ENCODE data around the gene APCDD1L. TPM values are rescaled to one million over a fixed set of nuclear protein-coding genes. Genes with fewer than 3 reads are reported as not detected.

APCDD1L gene
- total RNA-seq, 1 experiment from 2014 or later = not detected

DNA sequence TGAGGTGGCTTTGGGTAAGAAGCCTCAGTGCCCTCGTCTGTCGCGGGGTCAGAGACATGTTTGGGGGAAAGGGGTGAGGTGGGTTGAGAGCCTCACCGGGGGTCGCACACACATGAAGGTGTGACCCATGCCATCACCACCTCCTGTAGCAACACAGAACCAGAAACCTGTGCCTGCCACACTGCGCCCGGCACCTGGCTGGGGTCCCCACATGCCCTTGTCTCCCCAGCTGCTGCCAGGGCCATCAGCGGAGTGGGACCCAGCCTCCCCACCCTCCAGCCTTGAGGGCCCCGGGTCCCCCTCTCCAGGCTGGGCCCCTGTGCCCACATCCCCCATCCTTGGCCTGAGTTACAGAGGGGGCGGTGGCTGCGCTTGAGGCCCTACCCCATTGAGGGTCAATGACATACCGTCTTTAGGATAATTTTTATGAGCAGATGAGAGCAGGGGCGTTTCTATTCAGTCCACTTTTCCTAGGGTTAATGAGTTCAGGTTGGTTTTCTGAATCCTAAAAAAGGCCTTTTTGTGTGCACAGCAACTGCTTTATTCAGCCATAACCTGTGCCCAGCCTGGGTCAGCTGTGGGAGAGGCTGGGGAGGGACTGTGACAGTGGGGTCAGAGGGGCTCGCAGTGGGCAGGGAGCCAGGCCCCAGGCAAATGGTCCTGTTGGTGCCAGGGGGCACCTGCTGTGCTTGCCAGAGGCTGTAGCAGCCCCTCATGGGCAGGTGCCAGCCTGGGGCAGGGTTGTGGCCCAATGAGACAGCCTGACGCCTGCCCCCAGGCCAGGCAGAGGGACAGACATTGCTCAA is 19.4 kb downstream of the APCDD1L start:
- H3K9me3 ChIP-seq (replicated peaks) = no peaks in the 10 kb centered on the region
- H3K4me1 ChIP-seq = no peaks in the 10 kb centered on the region
- no peaks in the 10 kb centered on the region for H3K36me3 ChIP-seq
- no peak for DNase-seq
- H3K27me3 ChIP-seq = no peaks in the 10 kb centered on the region
- H3K27ac ChIP-seq = no peak overlapping the region
- no peak overlapping the region for H3K4me3 ChIP-seq

DNA sequence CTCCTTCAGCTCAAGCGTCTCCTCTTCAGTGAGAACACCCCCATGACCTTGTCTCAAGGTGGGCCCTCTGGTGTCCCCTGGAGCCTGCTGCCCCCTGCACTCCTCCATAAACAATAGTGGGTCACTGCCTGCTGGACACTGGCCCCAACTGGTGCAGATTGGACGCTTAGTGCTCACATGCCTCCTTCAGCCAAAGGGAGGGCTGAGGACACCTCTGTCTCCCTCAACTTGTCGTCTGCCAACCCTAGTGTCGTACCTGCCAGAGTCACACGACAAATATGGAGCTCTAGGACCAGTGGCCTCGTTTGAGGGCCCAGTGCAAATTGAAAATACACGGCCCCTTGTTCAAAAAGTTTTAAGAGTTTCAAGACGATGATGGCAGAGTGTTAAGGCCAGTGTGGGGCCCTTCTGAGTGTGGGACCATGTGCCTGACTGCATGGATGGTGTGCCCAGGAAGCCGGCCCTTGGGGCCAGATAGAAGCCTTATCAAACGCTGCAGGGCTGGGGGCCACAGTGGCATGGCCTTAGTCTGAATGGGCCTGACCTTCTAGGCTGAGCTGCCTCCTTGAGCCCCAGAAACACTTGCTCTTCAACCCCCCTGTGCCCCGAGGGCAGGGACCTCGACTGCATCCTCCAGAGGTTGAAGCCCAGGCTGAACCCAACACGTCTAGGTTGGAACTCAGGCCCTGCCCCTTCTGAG is 20.1 kb downstream of the APCDD1L start:
- Histone ChIP-seq H3K9me3 (replicated peaks) (no peaks in the 10 kb centered on the region; the same call in 1 of the 2 replicates), H3K4me3 (no peak overlapping the region), H3K4me1 (no peaks in the 10 kb centered on the region), H3K27me3 (no peaks in the 10 kb centered on the region), H3K27ac (no peak overlapping the region), H3K36me3 (no peaks in the 10 kb centered on the region)
- no peak for DNase-seq

DNA sequence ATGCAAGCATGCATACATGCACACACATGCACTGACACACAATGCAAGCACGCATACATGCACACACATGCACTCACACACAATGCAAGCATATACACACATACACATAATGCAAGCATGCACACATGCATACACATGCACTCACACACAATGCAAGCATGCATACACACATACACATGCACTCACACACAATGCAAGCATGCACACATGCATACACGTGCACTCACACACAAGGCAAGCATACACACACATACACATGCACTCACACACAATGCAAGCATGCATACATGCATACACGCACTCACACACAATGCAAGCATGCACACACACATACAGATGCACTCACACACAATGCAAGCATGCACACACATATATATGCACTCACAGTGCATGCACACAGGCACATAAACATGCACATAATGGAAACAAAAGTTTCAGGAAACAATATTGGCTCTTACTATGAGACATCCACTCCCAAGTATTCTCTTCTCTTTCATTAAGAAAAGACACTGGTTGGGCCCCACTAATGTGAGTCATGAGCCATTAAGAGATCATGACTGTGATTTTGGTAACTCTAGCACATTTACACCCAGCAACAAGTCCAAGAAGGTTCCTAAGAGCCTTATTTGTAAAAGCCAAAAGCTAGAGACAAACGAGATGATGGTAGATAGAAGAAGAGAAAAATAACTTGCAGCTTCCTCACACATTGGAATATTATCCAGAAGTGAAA is 22.2 kb downstream of the APCDD1L start:
- DNase-seq = no peak
- no peak overlapping the region for H3K27ac ChIP-seq
- no peaks in the 10 kb centered on the region for H3K27me3 ChIP-seq
- no peak overlapping the region for H3K4me3 ChIP-seq
- H3K4me1 ChIP-seq = no peaks in the 10 kb centered on the region
- no peaks in the 10 kb centered on the region for H3K36me3 ChIP-seq
- H3K9me3 ChIP-seq (replicated peaks) = peaks cover 2% of the 10 kb centered on the region

DNA sequence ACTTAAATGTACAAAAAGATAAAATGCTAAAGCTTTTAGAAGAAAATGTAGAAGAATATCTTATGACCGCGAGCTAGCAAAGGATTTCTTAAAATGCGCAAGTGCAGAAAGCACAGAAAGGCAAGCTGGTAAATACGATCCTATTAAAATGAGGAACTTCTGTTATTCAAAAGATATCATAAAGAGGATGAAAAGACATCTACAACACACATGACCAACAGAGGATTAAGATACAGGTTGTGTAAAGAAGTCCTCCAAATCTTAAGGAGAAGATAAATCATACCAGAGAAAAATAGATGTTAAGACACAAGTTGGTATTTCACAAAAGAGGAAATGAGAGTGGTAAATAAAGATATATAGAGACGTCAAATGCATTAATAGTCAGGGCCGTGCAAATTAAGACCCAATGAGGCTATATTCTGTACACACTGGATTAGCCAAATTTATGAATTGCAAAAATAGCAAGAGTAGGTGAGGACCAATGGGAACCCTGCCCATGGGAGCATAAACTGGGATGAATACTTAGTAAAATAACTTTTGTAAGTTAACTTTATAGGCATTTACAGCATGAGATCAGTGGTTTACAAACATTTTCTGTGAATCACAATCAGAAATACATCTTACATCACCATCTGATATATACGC is 23.0 kb downstream of the APCDD1L start:
- H3K4me3 ChIP-seq = no peak overlapping the region

DNA sequence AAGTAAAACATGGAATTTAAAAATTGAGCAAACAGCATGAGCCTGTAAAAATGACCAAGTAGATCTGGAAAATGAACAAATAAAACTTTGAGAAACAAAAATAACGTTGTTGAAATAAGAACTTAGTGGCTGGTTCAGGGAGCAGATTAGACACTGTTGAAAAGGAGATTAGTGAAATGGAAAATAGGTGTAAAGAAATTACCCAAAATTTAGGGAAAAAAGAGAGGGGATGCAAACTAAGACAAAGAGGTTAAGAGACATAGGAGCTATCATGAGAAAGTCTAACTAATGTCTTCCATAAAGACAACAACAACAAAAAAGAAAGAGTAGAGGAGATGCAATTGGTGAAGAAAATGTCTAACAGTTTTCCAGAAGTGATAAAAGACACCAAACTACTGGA is 29.0 kb downstream of the APCDD1L start:
- Histone ChIP-seq H3K27me3 (no peaks in the 10 kb centered on the region), H3K4me3 (no peak overlapping the region), H3K9me3 (replicated peaks) (peaks cover 19% of the 10 kb centered on the region), H3K4me1 (0 out of 2 replicates have a peak, but pooled peaks cover 7% of the 10 kb centered on the region), H3K27ac (no peak overlapping the region), H3K36me3 (no peaks in the 10 kb centered on the region)
- no peak for DNase-seq

More for the DNA sequence above, 23.0 kb downstream of the APCDD1L start:
- Histone ChIP-seq H3K27ac (no peak overlapping the region), H3K36me3 (no peaks in the 10 kb centered on the region), H3K27me3 (no peaks in the 10 kb centered on the region), H3K9me3 (replicated peaks) (peaks cover 8% of the 10 kb centered on the region), H3K4me1 (no peaks in the 10 kb centered on the region)
- DNase-seq = no peak

DNA sequence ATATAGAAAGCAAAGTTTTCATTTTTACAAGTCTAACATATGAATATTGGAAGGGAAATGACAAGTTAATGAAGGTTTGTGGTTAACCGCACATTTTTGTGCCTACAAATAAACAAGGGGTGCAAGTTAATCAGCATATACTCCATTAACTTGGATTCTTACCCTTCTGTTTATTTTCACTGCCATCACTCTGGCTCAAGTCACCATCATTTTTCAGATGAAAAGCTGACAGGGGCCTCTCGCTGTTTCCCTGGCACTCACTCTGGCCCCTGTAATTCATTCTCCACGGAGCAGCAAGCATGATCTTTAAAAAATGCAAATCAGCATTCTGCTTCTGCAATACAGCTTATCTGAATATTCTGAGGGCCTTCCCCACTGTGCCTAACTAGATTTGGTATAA is 29.8 kb downstream of the APCDD1L start:
- no peaks in the 10 kb centered on the region for H3K27me3 ChIP-seq
- H3K36me3 ChIP-seq = no peaks in the 10 kb centered on the region
- no peak overlapping the region for H3K27ac ChIP-seq
- 0 out of 2 replicates have a peak, but pooled peaks cover 7% of the 10 kb centered on the region for H3K4me1 ChIP-seq
- no peak for DNase-seq
- no peak overlapping the region for H3K4me3 ChIP-seq
- peaks cover 19% of the 10 kb centered on the region for H3K9me3 ChIP-seq (replicated peaks)

DNA sequence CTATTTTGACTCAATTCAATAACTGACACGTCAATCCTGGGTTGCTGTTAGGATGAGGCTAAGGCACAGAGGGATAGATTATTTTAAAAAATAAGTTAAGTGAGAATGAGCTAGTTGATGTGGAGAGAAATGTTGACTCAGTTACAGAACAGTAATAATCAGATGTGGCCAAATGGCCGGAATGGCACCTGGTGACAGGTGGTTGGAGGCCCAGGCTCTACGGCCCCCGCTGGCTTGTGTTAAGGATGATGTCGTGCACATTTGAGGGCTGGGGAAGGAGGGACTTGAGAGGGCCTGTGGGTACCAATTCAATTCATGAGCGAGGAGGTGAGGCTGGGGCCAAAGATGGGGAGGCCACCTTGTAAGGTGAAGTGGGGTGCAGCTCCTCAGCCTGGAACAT is 31.7 kb downstream of the APCDD1L start:
- H3K27me3 ChIP-seq = no peaks in the 10 kb centered on the region
- no peaks in the 10 kb centered on the region for H3K36me3 ChIP-seq
- H3K27ac ChIP-seq = no peak overlapping the region
- no peak overlapping the region for H3K4me3 ChIP-seq
- peaks cover 19% of the 10 kb centered on the region for H3K9me3 ChIP-seq (replicated peaks)
- H3K4me1 ChIP-seq = 0 out of 2 replicates have a peak, but pooled peaks cover 7% of the 10 kb centered on the region
- no peak for DNase-seq

DNA sequence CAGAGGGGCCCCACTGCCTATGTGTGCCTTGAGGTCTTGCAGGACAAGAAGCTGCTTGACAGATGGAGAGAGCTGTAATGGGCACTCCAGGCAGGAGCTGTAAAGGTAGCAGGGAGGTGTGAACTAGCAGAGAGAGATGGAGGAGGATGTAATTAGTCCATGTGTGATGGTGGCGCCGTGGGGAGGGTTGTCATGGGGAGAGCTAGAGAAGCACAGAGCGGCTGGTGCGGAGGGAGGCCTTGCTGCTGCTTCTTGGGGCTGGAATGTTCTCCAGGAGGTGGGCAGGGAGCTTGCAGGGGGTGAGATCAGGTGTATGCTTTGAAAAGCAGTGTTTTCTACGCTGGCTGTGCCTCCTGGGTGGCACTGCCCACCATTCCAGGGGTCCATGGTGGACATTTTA is 32.1 kb downstream of the APCDD1L start:
- Histone ChIP-seq H3K9me3 (replicated peaks) (peaks cover 18% of the 10 kb centered on the region), H3K27me3 (no peaks in the 10 kb centered on the region), H3K36me3 (no peaks in the 10 kb centered on the region), H3K27ac (no peak overlapping the region), H3K4me3 (no peak overlapping the region), H3K4me1 (0 out of 2 replicates have a peak, but pooled peaks cover 7% of the 10 kb centered on the region)
- no peak for DNase-seq

DNA sequence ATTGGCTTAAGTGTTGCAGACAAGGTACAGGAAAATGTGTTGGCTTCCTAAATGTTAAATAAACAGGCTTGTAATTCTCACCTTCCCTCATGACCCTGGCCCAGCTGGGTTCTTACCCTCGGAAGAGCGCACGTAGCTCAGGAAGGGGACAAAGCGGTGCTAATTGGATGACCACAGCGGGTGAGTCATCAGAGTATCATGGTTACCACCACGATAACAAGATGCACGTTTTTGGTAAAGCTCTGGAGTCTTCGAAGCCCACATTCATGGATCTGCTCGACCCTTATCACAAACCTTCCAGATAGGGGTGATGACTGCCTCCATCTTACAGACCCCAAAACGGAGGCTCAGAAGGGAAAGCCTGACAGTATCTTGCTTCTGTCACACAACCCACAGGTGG is 32.8 kb downstream of the APCDD1L start:
- no peaks in the 10 kb centered on the region for H3K27me3 ChIP-seq
- no peak overlapping the region for H3K27ac ChIP-seq
- peaks cover 12% of the 10 kb centered on the region for H3K9me3 ChIP-seq (replicated peaks)
- no peaks in the 10 kb centered on the region for H3K36me3 ChIP-seq
- 0 out of 2 replicates have a peak, but pooled peaks cover 7% of the 10 kb centered on the region for H3K4me1 ChIP-seq
- peak; percentile 52 to 68 for DNase-seq
- H3K4me3 ChIP-seq = no peak overlapping the region

DNA sequence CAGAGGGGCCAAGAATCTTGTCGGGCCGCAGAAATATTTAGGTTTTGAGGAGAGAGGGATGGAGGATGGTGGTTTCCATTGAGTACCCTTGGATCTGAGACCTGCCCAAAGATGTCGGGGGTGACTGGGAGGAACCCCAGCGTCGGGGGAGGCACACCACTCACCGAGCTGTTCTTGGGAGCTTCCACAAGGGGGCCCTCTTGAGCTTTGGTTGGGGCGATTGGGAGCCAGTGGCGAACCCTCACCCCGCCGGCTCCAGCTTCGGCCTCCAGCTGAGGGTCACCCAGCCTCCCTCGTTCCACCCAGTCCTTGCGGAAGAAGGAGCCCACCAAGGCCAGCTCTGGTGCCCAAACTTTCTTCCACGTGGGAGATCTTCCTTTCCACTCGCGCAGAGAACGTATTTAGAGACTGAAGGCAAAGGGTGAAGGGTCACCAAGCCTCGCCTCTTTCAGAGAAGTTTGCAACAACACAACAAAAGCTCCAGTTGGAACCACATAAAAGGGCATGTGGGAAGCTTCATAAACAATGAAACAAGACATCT is 33.6 kb downstream of the APCDD1L start:
- Histone ChIP-seq H3K27ac (no peak overlapping the region), H3K4me3 (no peak overlapping the region), H3K9me3 (replicated peaks) (peaks cover 10% of the 10 kb centered on the region), H3K4me1 (0 out of 2 replicates have a peak, but pooled peaks cover 7% of the 10 kb centered on the region), H3K36me3 (no peaks in the 10 kb centered on the region), H3K27me3 (no peaks in the 10 kb centered on the region)
- peak; percentile 62 to 82 for DNase-seq

DNA sequence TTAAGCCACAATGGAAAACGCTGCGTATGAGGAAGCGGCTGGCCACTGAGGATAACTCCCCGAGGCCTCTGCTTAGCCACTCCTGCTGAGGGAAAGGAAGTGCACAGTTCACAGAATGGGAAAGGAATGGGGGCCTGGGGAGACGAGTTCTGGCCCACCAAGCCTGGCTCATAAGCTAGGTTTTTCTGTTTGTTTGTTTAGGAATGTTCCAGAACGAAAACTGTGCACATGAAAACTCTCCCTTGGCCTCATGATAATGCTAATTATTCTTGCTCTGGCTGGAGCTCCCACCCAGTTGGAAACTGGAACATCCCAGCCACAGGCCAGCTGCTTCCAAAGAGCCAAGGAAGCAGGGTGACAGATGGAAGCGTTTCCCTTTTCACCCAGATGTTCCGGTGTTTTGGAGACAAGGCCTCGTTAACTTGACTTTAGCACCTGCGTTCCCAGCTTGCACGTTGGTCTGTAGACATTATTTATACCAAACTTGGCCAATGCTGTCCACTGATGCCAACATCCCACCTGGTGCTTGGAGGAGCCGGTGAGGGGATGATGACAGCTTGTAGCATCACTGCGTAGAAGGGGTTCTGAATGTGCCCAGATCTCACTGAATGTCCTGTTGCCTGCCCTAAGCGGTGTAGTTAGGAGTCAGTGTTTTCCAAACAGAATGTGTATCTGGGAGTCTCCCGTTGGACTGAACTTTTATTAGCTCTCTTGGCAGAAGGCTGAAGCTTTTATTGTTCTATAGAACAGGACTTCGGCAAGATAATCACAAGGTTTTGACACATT is 34.5 kb downstream of the APCDD1L start:
- Histone ChIP-seq H3K4me3 (no peak overlapping the region), H3K27ac (no peak overlapping the region), H3K9me3 (replicated peaks) (peaks cover 4% of the 10 kb centered on the region), H3K4me1 (0 out of 2 replicates have a peak, but pooled peaks cover 7% of the 10 kb centered on the region), H3K36me3 (no peaks in the 10 kb centered on the region), H3K27me3 (no peaks in the 10 kb centered on the region)
- DNase-seq = no peak

DNA sequence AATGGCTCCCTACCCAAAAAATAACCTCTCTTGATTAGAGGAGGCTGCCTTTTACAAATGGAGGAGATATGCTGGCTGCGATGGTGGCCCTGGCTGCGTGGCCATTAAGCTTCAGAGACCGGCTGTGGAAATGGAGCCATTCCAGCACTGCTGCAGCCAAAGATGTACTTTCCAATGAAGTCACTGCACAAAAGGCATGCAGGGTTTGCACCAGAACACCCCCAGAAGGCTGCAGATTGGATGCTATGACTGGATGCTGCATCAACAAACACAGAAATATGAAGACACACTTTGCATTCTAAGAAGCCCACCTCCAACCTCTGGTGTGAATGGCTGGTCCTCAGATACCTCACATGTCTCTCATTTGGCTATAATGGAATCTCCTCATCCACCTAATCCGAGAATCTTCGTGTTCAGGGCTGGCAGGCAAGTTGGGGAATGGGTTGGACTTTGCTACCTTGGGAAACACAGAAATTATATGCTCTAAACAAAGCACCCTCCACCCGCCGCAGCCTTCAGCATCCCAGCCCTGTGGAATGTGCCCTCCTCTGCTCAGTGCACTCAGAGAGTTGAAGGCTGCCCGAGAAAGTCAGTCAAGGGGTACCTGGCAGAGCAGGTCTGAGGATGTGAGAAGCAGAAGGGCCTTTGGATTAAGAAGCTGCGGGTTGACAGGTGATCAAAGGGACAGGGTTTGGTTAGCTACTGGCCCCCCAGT is 35.3 kb downstream of the APCDD1L start:
- Histone ChIP-seq H3K27me3 (no peaks in the 10 kb centered on the region), H3K4me3 (no peak overlapping the region), H3K27ac (no peak overlapping the region), H3K36me3 (no peaks in the 10 kb centered on the region), H3K9me3 (replicated peaks) (peaks cover 1% of the 10 kb centered on the region), H3K4me1 (0 out of 2 replicates have a peak, but pooled peaks cover 7% of the 10 kb centered on the region)
- no peak for DNase-seq

DNA sequence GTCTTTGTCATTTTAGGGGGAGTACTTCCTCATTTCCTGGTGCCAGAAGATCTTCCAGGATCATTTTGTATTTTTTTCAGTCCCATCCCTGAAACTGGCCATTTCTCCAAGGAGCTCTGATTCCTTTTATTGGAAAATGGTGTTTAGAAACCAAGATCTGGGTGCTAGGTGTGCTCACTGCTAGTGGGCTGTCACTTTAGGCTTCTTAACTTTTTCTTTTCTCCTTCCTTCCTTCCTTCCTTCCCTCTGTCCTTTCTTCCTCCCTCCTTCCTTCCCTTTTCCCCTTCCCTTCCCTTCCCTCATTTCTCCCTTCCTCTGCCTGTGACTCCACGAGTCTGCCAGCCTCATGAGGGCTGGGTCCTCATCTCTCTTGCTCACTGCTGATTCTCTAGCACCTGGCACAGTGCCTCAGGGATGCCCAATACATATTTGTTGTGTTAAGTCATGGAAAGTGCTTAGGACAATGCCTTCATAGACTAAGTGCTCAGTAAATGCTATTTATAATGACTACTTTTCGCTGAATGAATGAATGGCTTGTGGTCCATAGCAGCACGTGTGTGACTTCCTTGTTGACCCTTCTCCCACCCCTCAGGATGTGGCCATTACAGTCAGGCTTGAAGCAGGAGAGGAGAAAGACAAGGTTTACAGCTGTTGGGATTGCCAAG is 36.9 kb downstream of the APCDD1L start:
- DNase-seq = no peak
- H3K9me3 ChIP-seq (replicated peaks) = no peaks in the 10 kb centered on the region
- H3K27me3 ChIP-seq = no peaks in the 10 kb centered on the region
- H3K36me3 ChIP-seq = no peaks in the 10 kb centered on the region
- H3K4me3 ChIP-seq = no peak overlapping the region
- 0 out of 2 replicates have a peak, but pooled peaks cover 7% of the 10 kb centered on the region for H3K4me1 ChIP-seq
- H3K27ac ChIP-seq = no peak overlapping the region
